Lung (tissue), 12 donors: ENCODE data around the gene IP6K3. TPM values are rescaled to one million over a fixed set of nuclear protein-coding genes. Genes with fewer than 3 reads are reported as not detected.

Experiments used
- ATAC-seq: fragments of 200-7000 bp; cut with Tn5 transposase; one replicate; pipeline ENCODE4 v1.9.1; 2020; ENCODE audit warnings: moderate number of reproducible peaks; ENCODE audit not compliant: insufficient read depth, low FRiP score
- DNase-seq, 3 donors: peaks; one replicate each; pipeline ENCODE4 v3.0.0-alpha.2; 2013 to 2017
- H3K27ac ChIP-seq, 2 donors: one replicate each; pipeline ENCODE4 v1.5.1; 2013; ENCODE audit warnings: mild to moderate bottlenecking in 2 of 2, moderate library complexity in 2 of 2, control low read depth in 1 of 2, inconsistent platforms in 1 of 2, low read depth in 1 of 2, low read length in 1 of 2
- H3K27me3 ChIP-seq, 3 donors: one replicate each; pipeline ENCODE4 v1.5.1; 2013; ENCODE audit warnings: low read length in 2 of 3; ENCODE audit not compliant: control insufficient read depth in 3 of 3, insufficient read depth in 3 of 3
- H3K36me3 ChIP-seq, 4 donors: one replicate each; pipeline ENCODE4 v1.5.1; 2013; ENCODE audit warnings: low read length in 4 of 4, mild to moderate bottlenecking in 1 of 4, moderate library complexity in 1 of 4; ENCODE audit not compliant: control insufficient read depth in 4 of 4, insufficient read depth in 4 of 4
- H3K4me1 ChIP-seq, 5 donors: one replicate each; pipeline ENCODE4 v1.5.1; 2013; ENCODE audit warnings: low read length in 5 of 5, mild to moderate bottlenecking in 2 of 5, moderate library complexity in 1 of 5; ENCODE audit not compliant: control insufficient read depth in 5 of 5, insufficient read depth in 5 of 5
- H3K4me3 ChIP-seq: one replicate; pipeline ENCODE4 v1.5.1; 2013; ENCODE audit warnings: mild to moderate bottlenecking, control low read depth, moderate library complexity
- H3K9ac ChIP-seq, 2 donors: one replicate each; pipeline ENCODE4 v1.5.1; 2013; ENCODE audit warnings: low read length in 2 of 2, control low read depth in 1 of 2; ENCODE audit not compliant: insufficient read depth in 1 of 2
- H3K9me3 ChIP-seq, 4 donors: one replicate each; pipeline ENCODE4 v1.5.1; 2013; ENCODE audit warnings: low read length in 3 of 4, mild to moderate bottlenecking in 1 of 4, moderate library complexity in 1 of 4; ENCODE audit not compliant: control insufficient read depth in 4 of 4, insufficient read depth in 3 of 4
- WGBS, 2 donors: extraction: QIAGEN DNeasy Blood & Tissue Kit; methylation state at CpG; one replicate each; pipeline ENCODE4 v1.1.7; 2013; 5-methylcytosine and 5-hydroxymethylcytosine counted together
- polyA plus RNA-seq, 2 donors: library from polyadenylated mRNA; stranded (reverse); fragments of 200-250 nt; gene quantifications; one replicate each; pipeline ENCODE4 v1.2.1, GENCODE V29; 2013
- total RNA-seq, 2 donors: library from RNA; depleted of rRNA in 1 of 2; stranded (reverse); fragments of >200 nt in 1 of 2; gene quantifications; one replicate each; pipeline ENCODE4 v1.2.1, GENCODE V29; 2014 to 2021
- TF ChIP-seq, protein P1 (sequence below): IDR thresholded peaks from 2 replicates; pipeline ENCODE4 v1.5.1; 2012; ENCODE audit warnings: mild to moderate bottlenecking; ENCODE audit errors: control extremely low read depth, extremely low read depth
- donor health status: control.
- donor health status: control.
- donor health status: Bipolar disorder and iron deficiency.
- donor health status: healthy.
- donor health status: DM: yes; HTN: yes; CAD: no.

Gene IP6K3
- total and polyA plus RNA-seq, 4 donors: 1.3 to 3.9 (median 2.5) TPM

DNA sequence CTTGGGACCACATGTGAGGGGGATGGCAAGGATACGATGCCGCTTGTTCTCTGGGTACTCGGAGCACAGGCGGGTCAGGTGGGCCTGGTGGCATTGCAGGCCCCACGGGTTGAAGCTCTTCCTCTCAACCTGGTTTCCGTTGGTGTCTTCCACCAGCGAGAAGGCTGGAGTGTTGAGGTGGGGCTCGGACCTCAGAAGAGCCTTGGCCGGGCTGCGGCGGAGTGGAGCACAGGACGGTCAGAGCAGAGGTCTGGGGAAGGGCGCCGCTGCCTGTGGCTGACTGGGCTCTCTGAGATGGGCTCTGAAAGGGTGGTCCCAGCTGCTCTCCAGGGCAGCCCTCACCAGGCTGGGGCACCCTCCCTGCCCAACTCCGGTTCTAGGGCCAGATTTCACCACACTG is 20.0 kb downstream of the IP6K3 start:
- no peak overlapping the region for H3K9ac ChIP-seq
- 95% methylated on average over 15 of the region's 15 CpGs for WGBS, 2 donors
- no peaks in the 10 kb centered on the region for H3K9me3 ChIP-seq
- H3K4me3 ChIP-seq: no peak overlapping the region
- no peak for DNase-seq
- no peak for ATAC-seq
- no peaks in the 10 kb centered on the region for H3K36me3 ChIP-seq
- H3K27ac ChIP-seq: peak overlapping the region in 1 of 2 donors; percentile 81
- H3K4me1 ChIP-seq: peaks cover 0 to 24% (median 9%) of the 10 kb centered on the region in 5 donors
- TF ChIP-seq, protein P1, sequence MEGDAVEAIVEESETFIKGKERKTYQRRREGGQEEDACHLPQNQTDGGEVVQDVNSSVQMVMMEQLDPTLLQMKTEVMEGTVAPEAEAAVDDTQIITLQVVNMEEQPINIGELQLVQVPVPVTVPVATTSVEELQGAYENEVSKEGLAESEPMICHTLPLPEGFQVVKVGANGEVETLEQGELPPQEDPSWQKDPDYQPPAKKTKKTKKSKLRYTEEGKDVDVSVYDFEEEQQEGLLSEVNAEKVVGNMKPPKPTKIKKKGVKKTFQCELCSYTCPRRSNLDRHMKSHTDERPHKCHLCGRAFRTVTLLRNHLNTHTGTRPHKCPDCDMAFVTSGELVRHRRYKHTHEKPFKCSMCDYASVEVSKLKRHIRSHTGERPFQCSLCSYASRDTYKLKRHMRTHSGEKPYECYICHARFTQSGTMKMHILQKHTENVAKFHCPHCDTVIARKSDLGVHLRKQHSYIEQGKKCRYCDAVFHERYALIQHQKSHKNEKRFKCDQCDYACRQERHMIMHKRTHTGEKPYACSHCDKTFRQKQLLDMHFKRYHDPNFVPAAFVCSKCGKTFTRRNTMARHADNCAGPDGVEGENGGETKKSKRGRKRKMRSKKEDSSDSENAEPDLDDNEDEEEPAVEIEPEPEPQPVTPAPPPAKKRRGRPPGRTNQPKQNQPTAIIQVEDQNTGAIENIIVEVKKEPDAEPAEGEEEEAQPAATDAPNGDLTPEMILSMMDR: no peak
- H3K27me3 ChIP-seq: no peaks in the 10 kb centered on the region

DNA sequence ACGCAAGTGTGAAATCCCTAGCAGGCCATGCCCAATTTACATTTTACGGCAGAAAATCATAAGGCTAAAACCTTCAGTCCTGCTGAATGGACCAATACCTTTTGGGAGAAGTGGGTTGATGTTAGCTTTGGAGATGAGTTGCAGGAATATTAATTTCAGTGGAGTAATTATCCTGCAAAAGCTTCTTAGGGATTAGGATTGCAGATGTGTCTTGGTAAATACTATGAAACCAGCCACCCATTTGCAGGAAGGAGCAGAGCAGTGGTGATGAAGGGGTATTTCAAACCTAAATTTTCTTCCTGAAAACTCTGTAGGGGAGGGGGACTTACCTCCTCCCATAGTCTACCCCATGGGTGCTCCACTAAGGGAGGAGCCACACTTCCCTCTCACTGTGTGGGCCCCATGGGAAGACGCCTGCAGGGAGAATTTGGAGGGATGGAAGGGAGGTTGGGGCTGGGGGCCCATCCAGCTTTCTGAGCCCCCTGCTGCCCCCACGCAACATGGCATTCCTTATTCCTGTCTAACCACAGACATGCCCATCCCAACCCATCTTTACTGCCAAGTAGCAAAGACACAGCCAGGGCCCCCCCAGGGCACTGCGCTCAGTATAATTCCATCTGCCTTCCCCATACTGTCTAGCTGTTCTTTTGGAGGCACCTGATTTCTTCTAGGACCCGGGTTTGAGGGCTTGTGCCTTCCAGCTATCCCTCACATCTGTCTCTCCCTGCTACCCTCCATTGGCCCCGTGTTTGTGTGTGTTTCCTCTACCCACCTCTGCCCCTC is 20.6 kb downstream of the IP6K3 start:
- H3K9ac ChIP-seq: no peak overlapping the region
- no peaks in the 10 kb centered on the region for H3K9me3 ChIP-seq
- H3K27me3 ChIP-seq: no peaks in the 10 kb centered on the region
- WGBS, 2 donors: 83 to 87% methylated on average over 7 of the region's 7 CpGs
- no peak overlapping the region for H3K27ac ChIP-seq
- H3K4me1 ChIP-seq: peaks cover 0 to 24% (median 9%) of the 10 kb centered on the region in 5 donors
- ATAC-seq (no peak), DNase-seq (no peak)
- TF ChIP-seq, protein P1: no peak
- no peaks in the 10 kb centered on the region for H3K36me3 ChIP-seq
- H3K4me3 ChIP-seq: no peak overlapping the region

DNA sequence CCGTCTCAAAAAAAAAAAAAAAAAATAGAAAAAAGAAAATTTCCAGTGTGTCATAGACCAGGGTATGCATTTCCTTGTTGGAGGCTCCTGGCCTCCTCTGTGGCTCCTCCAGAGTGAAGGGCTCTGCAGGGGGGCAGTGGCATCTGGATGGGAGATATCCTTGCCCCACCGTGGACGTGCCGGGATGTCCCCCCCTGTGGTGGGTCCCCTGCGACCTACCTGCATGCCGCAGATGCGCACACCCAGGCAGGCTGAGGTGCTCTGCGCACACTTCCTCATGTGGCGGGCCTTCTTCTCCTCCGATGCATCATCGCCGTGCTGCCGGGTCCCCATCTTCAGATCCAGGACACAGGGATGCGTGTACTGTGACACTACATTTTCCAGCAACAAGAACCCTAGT is 21.5 kb downstream of the IP6K3 start:
- H3K27me3 ChIP-seq: no peaks in the 10 kb centered on the region
- H3K4me3 ChIP-seq: no peak overlapping the region
- H3K27ac ChIP-seq: no peak overlapping the region
- ATAC-seq (no peak), DNase-seq (no peak)
- TF ChIP-seq, protein P1: no peak
- peaks cover 2 to 24% (median 9%) of the 10 kb centered on the region in 5 donors for H3K4me1 ChIP-seq
- H3K36me3 ChIP-seq: no peaks in the 10 kb centered on the region
- H3K9ac ChIP-seq: no peak overlapping the region
- no peaks in the 10 kb centered on the region for H3K9me3 ChIP-seq
- WGBS, 2 donors: 93 to 95% methylated on average over 13 to 14 of the region's 14 CpGs
